ENCODE measurements around the gene AZGP1. TPM values are rescaled to one million over a fixed set of nuclear protein-coding genes. Genes with fewer than 3 reads are reported as not detected.
A peak's percentile ranks its signal among the peaks of the same experiment; 100 is the strongest.

Gene AZGP1
- total and polyA plus RNA-seq, 2 of the 13 experiments (the other 11 are each of a cell fraction or from before 2014, with no cell fraction given): 93.8 to 229 TPM

- TF ChIP-seq ZNF597 (CRISPR knock-in tag; IDR thresholded peaks at IDR 0.05): no peak
- no peak for TF ChIP-seq CBX1 (IDR thresholded peaks at IDR 0.05; ENCODE audit: low read depth)
- TF ChIP-seq TEF (CRISPR knock-in tag; IDR thresholded peaks at IDR 0.05): 0 out of 2 replicates have a peak, but pooled peaks have one; percentile 18
- TF ChIP-seq KDM5B (CRISPR knock-in tag; IDR thresholded peaks at IDR 0.05; ENCODE audit: borderline replicate concordance): peak; percentile 83; the same call in 1 of the 2 replicates
- TF ChIP-seq ZFP36 (IDR thresholded peaks at IDR 0.05; ENCODE audit: borderline replicate concordance, low read depth, low read length, partially characterized antibody): no peak
- TF ChIP-seq ZNF501 (CRISPR knock-in tag; IDR thresholded peaks at IDR 0.05): no peak
- peak; percentile 86 for TF ChIP-seq POLR2AphosphoS5 (IDR thresholded peaks at IDR 0.05; ENCODE audit: low read depth, low read length)
- no peak for TF ChIP-seq CEBPB (IDR thresholded peaks at IDR 0.05; ENCODE audit: borderline replicate concordance, low read depth, low read length)
- TF ChIP-seq, protein P1, sequence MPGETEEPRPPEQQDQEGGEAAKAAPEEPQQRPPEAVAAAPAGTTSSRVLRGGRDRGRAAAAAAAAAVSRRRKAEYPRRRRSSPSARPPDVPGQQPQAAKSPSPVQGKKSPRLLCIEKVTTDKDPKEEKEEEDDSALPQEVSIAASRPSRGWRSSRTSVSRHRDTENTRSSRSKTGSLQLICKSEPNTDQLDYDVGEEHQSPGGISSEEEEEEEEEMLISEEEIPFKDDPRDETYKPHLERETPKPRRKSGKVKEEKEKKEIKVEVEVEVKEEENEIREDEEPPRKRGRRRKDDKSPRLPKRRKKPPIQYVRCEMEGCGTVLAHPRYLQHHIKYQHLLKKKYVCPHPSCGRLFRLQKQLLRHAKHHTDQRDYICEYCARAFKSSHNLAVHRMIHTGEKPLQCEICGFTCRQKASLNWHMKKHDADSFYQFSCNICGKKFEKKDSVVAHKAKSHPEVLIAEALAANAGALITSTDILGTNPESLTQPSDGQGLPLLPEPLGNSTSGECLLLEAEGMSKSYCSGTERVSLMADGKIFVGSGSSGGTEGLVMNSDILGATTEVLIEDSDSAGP (CRISPR knock-in tag; IDR thresholded peaks at IDR 0.05; ENCODE audit: borderline replicate concordance): peak; percentile 51; the same call in 1 of the 2 replicates
- no peak for TF ChIP-seq ZNF720 (CRISPR knock-in tag; IDR thresholded peaks at IDR 0.05)
- TF ChIP-seq ZNF724P (CRISPR knock-in tag; IDR thresholded peaks at IDR 0.05; ENCODE audit: borderline replicate concordance): peak; percentile 50; the same call in 1 of the 2 replicates
- TF ChIP-seq TCF7 (IDR thresholded peaks at IDR 0.05; ENCODE audit: low read depth): no peak
- TF ChIP-seq NPAS2 (CRISPR knock-in tag; IDR thresholded peaks at IDR 0.05; ENCODE audit: borderline replicate concordance): no peak
- no peak for TF ChIP-seq ZNF235 (CRISPR knock-in tag; IDR thresholded peaks at IDR 0.05; ENCODE audit: borderline replicate concordance)
- TF ChIP-seq ZNF589 (CRISPR knock-in tag; conservative IDR thresholded peaks at IDR 0.05): no peak
- no peak for TF ChIP-seq ZFYVE20 (CRISPR knock-in tag; IDR thresholded peaks at IDR 0.05; ENCODE audit: borderline replicate concordance, low read depth)
- no peak for TF ChIP-seq ZBTB46 (CRISPR knock-in tag; IDR thresholded peaks at IDR 0.05; ENCODE audit: borderline replicate concordance)
- no peak for TF ChIP-seq ZNF260 (CRISPR knock-in tag; IDR thresholded peaks at IDR 0.05; ENCODE audit: borderline replicate concordance, low read depth)
- TF ChIP-seq HNRNPH1 (optimal IDR thresholded peaks at IDR 0.05; ENCODE audit: low read depth, low read length): peak; percentile 24
- TF ChIP-seq HMG20B (CRISPR knock-in tag; conservative IDR thresholded peaks at IDR 0.05): no peak
- TF ChIP-seq ZNF138 (CRISPR knock-in tag; IDR thresholded peaks at IDR 0.05; ENCODE audit: low read depth): peak; percentile 93
- TF ChIP-seq ZNF10 (CRISPR knock-in tag; IDR thresholded peaks at IDR 0.05; ENCODE audit: borderline replicate concordance, low read depth): no peak
- TF ChIP-seq HOXA3 (CRISPR knock-in tag; IDR thresholded peaks at IDR 0.05): peak; percentile 93
- no peak for TF ChIP-seq ZNF678 (CRISPR knock-in tag; IDR thresholded peaks at IDR 0.05)
- TF ChIP-seq ARNT (IDR thresholded peaks at IDR 0.05): no peak
Measured at GRCh38 chr7:100015232-100016214, 39.7 kb upstream of the AZGP1 start, which contains the start of gene ZKSCAN1 (continued).

All from HepG2 (cell line).